NOMO-1 treated with DMSO at 0.1 percent for 48 hours (cell line): ENCODE measurements around the gene ZC3H12C.

Experiments
- DNase-seq: peaks from one replicate; lab custom pipeline; 2025; ENCODE audit not compliant: unreplicated experiment; lab: John Stamatoyannopoulos, UW

ZC3H12C gene

DNA sequence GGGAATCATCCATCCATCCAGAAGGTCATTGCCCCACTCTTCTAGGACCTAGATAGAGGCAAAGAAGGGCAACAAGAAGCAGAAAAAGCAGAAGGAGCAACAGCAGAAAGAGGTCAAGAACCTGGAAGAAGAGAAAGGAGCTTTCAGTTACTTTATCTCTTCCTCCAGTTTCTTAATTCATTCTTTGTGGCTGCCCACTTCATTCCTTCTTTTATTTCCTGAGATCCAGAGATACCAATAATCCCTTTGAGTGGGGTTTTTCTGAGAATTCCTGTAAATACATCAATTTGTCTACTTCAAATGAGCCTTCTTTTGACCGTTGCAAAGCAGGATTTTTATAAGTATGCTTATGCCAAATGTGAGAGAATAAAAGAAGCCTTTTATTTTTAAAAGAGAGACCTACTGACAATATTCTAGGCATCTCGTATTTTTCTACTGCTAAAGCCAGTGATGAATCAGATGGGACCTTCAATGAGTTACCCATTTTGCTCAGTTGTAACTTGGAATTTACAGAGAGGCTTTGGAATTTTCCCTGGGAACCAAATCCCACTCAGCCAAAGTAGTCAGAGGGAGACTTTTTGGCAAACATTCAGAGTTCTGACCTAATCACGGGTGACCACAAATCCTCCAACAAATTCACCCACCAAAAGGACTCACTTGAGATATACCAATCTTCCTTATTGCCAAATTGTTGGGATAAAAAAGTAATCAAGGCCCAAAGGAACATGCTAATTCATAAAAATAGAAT is 54.9 kb downstream of the ZC3H12C start:
- no peak for DNase-seq

GRCh38 chr11:110148775-110149744 is 55.9 kb downstream of the ZC3H12C start:
- peak; percentile 4 for DNase-seq

GRCh38 chr11:110152199-110152598 is 59.0 kb downstream of the ZC3H12C start:
- DNase-seq, result no peak

- no peak for DNase-seq
Observed at GRCh38 chr11:110153474-110153873, 60.3 kb downstream of the ZC3H12C start.

- DNase-seq, result no peak
Observed at GRCh38 chr11:110156503-110156902, 63.3 kb downstream of the ZC3H12C start.

DNA sequence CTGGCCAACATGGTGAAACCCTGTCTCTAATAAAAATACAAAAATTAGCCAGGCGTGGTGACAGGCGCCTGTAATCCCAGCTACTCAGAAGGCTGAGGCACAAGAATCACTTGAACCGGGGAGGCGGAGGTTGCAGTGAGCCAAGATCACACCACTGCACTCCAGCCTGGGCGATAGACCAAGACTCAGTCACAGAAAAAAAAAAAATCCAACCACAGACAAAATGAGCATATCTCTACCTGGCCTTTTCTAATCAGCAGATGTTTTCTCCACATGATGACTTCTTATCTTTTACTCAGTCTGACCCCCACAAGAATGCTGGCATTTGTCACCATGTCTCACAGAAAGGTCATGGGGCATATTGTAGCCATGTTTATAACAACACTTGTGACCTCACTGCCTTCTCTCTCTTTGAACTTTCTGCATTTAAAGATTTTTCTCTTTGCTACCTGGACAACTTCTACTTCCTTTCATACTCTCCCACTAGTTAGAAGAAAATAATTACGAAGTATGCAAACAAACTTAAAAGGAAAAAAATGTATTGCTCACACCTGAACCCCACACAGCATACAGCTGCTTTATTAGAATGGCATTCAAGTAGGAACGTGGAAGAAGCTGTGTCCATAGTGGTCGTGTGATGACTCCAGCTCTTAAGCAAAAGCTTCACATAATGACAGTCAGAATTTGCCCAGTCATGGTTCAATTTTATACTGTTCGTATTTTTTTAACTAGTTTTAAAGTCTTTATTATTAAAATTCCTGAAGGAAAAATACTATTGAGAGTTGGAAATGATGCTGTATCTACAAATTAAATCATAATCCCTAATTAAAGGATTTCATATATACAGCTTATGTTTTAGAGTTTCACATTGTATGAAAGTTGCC is 65.4 kb downstream of the ZC3H12C start:
- no peak for DNase-seq

DNA sequence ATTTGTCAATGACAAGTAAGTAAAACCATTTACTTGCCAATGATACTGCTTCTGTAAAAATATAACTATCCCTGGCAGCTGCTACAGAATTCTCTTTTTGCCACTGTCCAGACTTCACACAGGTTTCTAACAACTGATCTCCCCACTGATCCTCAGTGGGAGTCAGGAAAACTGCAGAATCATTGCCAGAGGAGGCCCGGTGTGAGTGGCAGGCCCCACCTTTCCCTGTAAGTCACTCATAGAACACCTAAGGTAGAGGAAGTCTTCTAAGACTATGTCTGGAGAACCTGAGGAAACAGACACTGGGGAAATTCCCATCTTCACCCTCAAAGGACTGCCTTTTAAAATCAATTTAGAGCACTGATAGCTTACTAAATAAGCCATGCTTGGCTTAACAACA is 66.3 kb downstream of the ZC3H12C start:
- DNase-seq, result no peak

GRCh38 chr11:110160016-110160415 is 66.8 kb downstream of the ZC3H12C start:
- no peak for DNase-seq

- no peak for DNase-seq
Observed at GRCh38 chr11:110160437-110160836, 67.2 kb downstream of the ZC3H12C start.

DNA sequence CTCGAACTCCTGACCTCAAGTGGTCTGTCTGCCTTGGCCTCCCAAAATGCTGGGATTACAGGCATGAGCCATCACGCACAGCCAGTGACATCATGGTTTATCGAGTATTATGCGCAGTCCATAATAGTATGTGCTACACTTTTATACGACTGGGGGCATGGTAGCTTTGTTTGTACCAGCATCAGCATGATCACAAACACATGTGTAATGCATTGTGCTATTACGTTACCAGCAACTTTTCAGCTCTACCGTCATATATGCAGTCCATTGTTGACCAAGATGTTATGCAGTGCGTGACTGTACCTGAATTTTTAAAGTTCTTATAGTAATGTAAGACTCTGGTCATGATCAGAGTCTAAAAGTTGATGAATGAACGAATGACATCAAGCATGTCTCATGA is 67.9 kb downstream of the ZC3H12C start:
- no peak for DNase-seq

GRCh38 chr11:110162216-110162615 is 69.0 kb downstream of the ZC3H12C start:
- DNase-seq, result no peak

DNA sequence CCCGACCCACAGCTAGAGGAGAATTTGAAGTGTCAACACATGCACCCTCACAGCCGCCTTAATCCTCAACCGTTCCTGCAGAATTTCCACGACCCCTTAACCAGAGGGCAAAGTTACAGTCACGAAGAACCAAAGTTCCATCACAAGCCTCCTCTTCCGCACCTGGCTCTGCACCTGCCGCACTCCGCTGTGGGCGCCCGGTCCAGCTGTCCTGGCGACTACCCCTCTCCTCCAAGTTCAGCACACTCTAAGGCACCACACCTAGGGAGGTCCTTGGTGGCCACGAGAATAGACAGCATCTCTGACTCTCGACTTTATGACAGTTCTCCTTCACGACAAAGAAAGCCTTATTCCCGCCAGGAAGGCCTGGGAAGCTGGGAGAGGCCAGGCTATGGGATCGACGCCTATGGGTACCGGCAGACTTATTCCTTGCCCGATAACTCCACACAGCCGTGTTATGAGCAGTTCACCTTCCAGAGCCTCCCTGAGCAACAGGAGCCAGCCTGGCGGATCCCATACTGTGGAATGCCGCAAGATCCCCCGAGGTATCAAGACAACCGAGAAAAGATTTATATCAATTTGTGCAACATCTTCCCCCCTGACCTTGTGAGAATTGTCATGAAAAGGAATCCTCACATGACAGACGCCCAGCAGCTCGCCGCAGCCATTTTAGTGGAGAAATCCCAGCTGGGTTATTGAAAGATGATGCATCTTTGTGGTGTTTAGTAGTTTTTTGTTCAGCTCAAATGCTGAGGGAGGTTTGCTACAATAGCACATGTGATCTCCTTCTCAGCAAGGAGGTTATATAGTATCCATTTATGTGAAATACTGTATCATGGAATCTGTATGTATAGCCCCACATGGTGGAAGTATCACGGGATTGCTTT is 72.1 kb downstream of the ZC3H12C start:
- DNase-seq, result no peak

GRCh38 chr11:110168033-110168803 is 75.0 kb downstream of the ZC3H12C start:
- DNase-seq, result no peak

DNA sequence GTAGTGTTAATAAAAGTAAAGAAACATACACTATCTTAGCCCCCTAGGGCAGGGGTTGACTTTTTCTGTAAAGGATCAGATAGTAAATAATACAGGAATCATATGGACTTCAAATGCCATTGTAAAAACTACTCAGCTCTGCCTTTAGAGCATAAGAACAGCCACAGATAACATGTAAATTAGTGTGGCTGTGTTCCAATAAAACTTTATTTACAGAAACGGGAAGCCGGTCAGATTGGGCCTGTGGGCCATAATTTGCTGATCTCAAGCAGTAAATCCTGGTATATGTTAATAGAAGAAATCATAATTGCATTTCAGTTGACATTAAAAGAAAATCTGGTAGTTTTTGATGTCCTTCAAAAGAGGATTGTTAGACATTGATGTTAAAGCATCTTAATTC is 76.5 kb downstream of the ZC3H12C start:
- no peak for DNase-seq

GRCh38 chr11:110172468-110173065 is 79.4 kb downstream of the ZC3H12C start:
- DNase-seq, result no peak

GRCh38 chr11:110173811-110174644 is 80.8 kb downstream of the ZC3H12C start:
- peak; percentile 50 for DNase-seq

- DNase-seq, result no peak
Observed at GRCh38 chr11:110174645-110175310, 81.6 kb downstream of the ZC3H12C start.
